Measurements from ENCODE around the gene PTPRN2.

DNA sequence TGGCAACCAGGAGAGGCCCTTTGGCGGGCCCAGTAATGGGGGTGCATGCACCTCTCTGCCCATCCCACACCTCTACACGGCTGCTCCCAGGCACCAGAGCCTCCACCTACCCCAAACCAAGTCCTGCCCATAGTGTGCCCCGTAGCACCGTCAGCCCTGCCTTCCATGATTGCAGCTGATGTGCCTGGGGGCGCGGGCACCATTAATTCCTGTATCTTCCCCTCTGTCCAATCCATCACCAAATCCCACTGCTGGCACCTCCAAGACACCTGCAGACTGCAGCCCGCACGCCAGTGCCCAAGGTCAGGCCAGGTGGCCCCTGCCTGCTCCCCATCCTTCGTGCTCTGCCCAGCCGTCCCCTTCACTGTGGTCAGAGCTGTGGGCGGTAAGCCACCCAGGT, 533.0 kb downstream of the PTPRN2 start:
- TF ChIP-seq ZNF224 (CRISPR knock-in tag; IDR thresholded peaks at IDR 0.05) (no peak), SMC3 (conservative IDR thresholded peaks at IDR 0.05; ENCODE audit: insufficient read depth, low read depth, low read length) (no peak), CREM (IDR thresholded peaks at IDR 0.05; ENCODE audit: low read depth) (no peak), FOXK2 (conservative IDR thresholded peaks at IDR 0.05 in 1 of 2, IDR thresholded peaks at IDR 0.05 in 1 of 2; ENCODE audit: low read depth in 2 of 2) (no peak), CREB1 (IDR thresholded peaks at IDR 0.05) (no peak), CREB1 (CRISPR knock-in tag; IDR thresholded peaks at IDR 0.05) (no peak), POU5F1 (IDR thresholded peaks at IDR 0.05; ENCODE audit: borderline replicate concordance, low read depth, low read length, partially characterized antibody) (no peak), ZEB2 (IDR thresholded peaks at IDR 0.05) (no peak), SIN3A (IDR thresholded peaks at IDR 0.05; ENCODE audit: borderline replicate concordance in 2 of 2, control insufficient read depth in 1 of 2, low read depth in 2 of 2, low read length in 2 of 2) (no peak), PHB (CRISPR knock-in tag; IDR thresholded peaks at IDR 0.05) (no peak)
- TF ChIP-seq, protein P1, sequence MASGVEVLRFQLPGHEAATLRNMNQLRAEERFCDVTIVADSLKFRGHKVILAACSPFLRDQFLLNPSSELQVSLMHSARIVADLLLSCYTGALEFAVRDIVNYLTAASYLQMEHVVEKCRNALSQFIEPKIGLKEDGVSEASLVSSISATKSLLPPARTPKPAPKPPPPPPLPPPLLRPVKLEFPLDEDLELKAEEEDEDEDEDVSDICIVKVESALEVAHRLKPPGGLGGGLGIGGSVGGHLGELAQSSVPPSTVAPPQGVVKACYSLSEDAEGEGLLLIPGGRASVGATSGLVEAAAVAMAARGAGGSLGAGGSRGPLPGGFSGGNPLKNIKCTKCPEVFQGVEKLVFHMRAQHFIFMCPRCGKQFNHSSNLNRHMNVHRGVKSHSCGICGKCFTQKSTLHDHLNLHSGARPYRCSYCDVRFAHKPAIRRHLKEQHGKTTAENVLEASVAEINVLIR (CRISPR knock-in tag; IDR thresholded peaks at IDR 0.05) = no peak
- TF ChIP-seq, protein P2, sequence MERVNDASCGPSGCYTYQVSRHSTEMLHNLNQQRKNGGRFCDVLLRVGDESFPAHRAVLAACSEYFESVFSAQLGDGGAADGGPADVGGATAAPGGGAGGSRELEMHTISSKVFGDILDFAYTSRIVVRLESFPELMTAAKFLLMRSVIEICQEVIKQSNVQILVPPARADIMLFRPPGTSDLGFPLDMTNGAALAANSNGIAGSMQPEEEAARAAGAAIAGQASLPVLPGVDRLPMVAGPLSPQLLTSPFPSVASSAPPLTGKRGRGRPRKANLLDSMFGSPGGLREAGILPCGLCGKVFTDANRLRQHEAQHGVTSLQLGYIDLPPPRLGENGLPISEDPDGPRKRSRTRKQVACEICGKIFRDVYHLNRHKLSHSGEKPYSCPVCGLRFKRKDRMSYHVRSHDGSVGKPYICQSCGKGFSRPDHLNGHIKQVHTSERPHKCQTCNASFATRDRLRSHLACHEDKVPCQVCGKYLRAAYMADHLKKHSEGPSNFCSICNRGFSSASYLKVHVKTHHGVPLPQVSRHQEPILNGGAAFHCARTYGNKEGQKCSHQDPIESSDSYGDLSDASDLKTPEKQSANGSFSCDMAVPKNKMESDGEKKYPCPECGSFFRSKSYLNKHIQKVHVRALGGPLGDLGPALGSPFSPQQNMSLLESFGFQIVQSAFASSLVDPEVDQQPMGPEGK (CRISPR knock-in tag; IDR thresholded peaks at IDR 0.05; ENCODE audit: borderline replicate concordance) = no peak
- TF ChIP-seq, protein P3, sequence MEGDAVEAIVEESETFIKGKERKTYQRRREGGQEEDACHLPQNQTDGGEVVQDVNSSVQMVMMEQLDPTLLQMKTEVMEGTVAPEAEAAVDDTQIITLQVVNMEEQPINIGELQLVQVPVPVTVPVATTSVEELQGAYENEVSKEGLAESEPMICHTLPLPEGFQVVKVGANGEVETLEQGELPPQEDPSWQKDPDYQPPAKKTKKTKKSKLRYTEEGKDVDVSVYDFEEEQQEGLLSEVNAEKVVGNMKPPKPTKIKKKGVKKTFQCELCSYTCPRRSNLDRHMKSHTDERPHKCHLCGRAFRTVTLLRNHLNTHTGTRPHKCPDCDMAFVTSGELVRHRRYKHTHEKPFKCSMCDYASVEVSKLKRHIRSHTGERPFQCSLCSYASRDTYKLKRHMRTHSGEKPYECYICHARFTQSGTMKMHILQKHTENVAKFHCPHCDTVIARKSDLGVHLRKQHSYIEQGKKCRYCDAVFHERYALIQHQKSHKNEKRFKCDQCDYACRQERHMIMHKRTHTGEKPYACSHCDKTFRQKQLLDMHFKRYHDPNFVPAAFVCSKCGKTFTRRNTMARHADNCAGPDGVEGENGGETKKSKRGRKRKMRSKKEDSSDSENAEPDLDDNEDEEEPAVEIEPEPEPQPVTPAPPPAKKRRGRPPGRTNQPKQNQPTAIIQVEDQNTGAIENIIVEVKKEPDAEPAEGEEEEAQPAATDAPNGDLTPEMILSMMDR (IDR thresholded peaks at IDR 0.05 in 2 of 3, conservative IDR thresholded peaks at IDR 0.05 in 1 of 3; ENCODE audit: insufficient read depth in 2 of 3, low read depth in 1 of 3, low read length in 3 of 3) = no peak
